HPDE6-E6E7 (cell line): ENCODE measurements around the gene RACGAP1.
A peak's percentile ranks its signal among the peaks of the same experiment; 100 is the strongest.

Experiments
- DNase-seq: peaks from one replicate; pipeline ENCODE4 v3.0.0; 2011; ENCODE audit warnings: missing footprints; ENCODE audit errors: extremely low spot score

Gene RACGAP1

GRCh38 chr12:50025187-50026059 is at the start of gene RACGAP1:
Gene RACGAP1 (minus strand): TSS chr12:50025494. CDS start chr12:50016715, 8,779 bp downstream.
- DNase-seq: peak; percentile 98

GRCh38 chr12:50073712-50074111 is 48.4 kb upstream of the RACGAP1 start:
- DNase-seq: no peak

DNA sequence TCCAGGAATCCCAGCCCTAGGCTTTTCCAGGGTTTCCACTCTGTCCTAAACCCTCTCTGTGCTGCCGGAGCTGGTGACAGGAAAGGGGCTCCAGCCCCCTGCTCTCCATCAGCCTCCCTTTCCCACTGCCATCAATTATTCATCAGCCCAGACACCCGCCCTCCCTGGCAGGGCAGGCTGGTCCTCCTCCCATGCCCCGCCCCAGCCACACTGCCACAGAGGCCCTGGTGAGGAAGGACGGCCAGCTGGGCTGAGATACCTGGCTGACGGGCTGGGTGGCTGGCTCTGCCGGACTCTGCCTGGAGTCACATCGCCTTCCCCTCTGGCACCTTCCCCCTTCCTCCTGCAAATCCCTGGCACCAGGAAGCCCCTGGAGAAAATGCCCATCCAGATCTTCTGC is 47.9 kb upstream of the RACGAP1 start:
- no peak for DNase-seq

DNA sequence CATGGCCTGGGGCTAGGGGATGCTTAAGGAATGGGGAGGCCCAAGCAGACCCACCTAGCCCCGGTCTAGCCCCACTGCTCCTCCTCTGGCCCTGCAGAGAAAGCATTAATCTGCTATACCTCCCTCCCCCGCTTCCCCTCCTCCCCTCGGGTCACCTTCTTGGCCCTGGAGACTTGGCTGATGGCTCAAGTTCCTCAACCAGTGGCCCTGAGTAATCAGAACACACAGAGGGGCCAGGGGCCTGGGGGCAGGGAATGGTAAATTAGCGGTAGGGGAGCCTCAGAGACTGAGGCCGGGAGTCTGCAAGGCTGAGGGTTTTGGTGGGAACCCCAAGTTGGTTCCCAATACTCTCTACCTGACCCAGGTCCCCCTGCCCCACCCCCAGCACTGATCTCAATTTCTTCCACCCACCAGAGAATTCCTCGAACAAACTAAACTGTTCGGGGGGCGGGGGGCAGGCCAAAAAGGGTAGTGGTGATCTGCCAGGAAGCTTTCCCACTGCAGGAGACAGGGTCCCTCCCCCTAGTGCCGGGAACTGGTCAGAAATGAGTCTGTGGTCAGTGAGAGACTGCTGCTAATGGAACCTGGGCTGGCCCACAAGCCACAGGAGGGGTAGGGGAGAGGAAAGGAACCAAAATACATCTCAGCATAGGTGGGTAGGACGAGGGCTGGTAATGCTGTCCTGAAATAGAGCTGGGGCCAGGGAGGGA is 47.1 kb upstream of the RACGAP1 start:
- DNase-seq: no peak

DNA sequence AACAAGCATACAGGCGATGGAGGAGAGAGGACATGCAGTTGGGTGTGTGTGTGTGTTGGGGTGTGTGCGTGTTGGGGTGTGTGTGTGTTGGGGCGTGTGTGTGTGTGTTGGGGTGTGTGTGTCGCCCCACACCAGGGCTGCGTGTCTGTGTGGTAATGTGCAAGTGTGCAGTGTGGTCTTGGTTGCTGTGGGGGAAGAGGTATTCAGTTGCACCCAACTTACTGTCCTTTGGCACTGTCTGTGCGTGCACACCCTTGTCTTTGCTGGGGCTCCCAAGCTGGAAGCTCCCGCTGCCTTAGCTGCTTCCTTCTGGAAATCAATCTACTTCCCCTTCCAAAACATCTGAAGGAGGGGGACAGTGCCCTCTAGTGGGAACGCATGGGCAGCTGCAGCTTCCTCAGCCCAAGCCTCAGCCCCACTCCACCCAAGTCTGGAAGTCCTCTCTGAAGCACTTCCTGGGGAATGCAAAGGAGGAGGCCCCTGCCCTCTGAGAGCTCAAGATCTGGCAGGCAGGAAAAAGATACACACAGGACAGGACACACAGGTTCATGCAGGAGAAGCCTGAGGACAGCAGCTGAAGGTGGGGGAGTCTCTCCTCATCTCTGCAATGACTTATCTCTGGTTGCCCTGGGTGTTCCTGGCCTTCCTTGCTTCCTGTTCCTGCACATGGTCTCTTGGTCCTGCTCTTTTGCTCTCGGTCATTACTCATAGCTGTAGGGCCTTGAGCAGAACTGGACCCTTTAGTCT is 45.2 kb upstream of the RACGAP1 start:
- peak; percentile 73 for DNase-seq

- no peak for DNase-seq
Measured at GRCh38 chr12:50069539-50069938, 44.2 kb upstream of the RACGAP1 start.

DNA sequence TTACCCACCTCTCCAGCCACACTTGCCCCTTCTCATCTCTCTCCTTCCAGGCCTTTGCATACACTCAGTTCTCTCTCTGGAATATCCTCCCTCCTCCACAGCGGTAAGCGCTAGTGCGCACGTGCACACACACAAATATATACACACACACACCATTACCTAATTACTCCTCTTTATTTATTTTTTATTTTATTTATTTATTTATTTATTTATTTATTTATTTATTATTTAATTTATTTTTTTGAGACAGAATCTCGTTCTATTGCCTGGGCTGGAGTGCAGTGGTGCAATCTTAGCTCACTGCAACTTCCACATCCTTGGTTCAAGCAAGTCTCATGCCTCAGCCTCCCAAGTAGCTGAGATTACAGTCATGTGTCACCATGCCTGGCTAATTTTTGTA is 43.8 kb upstream of the RACGAP1 start:
- no peak for DNase-seq

- no peak for DNase-seq
Measured at GRCh38 chr12:50066402-50066801, 41.1 kb upstream of the RACGAP1 start.

- no peak for DNase-seq
Measured at GRCh38 chr12:50065726-50066310, 40.5 kb upstream of the RACGAP1 start.

GRCh38 chr12:50062728-50063460 is 37.6 kb upstream of the RACGAP1 start:
- no peak for DNase-seq

- no peak for DNase-seq
Measured at GRCh38 chr12:50061946-50062686, 36.8 kb upstream of the RACGAP1 start.

DNA sequence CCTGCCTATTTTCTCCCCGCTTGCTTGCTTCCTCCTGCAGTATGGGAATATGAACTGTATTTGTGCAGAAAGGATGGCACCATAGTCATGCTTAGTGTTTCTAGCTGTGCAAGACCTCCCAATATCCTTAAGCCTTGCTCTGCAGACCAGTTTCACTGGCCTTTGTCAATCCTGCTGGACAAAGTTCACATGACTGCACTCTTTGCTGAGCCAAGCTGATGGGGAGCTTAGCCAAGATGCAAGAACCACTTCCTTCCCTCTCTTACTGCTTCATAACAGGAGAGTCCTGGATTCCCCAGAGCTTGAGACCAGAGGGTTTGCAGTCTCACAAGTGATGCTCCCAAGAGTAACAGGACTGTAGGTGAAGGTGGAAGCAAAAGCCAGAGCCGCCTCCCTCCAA is 35.9 kb upstream of the RACGAP1 start:
- DNase-seq: no peak

GRCh38 chr12:50060120-50060468 is 34.8 kb upstream of the RACGAP1 start:
- no peak for DNase-seq

- DNase-seq: no peak
Measured at GRCh38 chr12:50059440-50060119, 34.3 kb upstream of the RACGAP1 start.

- no peak for DNase-seq
Measured at GRCh38 chr12:50058743-50059312, 33.5 kb upstream of the RACGAP1 start.

GRCh38 chr12:50057896-50058670 is 32.8 kb upstream of the RACGAP1 start:
- DNase-seq: no peak

DNA sequence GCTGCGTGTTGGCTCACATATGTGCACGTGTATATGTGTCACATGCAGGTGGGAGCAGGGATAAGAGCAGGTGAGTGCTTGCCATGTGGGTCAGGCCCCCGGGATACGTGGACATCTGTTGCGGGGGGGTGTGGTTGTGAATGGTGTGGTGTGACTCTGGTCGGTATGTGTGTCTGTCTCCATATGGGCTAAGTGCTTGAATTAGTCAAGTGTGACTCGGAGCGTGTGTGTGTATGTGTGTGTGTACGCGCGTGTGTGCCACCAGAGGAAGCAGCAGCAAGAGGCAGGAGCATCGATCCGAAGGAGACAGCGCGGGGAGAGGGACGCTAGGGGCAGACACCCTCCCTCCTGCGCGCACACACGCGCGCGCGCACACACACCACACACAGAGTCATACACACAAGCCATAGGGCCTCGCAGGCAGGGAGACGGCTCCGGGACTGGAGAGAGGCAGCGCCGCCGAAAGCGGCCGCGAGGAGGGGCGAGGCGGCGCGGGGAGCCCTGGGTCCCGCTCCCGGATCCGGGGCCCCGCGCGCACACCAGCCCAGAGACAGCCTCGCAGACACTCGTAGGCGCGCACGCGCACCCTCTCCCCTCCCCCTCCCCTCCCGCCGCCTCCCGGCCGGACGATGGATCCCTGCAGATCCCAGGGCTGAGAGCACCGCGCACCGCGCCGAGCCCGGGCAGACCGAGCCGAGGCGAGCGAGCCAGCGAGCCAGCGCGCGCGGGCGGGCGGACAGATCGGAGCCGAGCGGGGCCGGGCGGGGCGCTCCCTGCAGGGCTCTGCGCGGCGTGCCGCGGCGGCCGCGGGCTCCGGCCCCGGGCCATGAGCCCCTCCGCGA is 31.9 kb upstream of the RACGAP1 start, which contains the start of gene ASIC1:
ASIC1 (plus strand) TSS at position 597 of the 842 bp plus-strand sequence. CDS start 1,171 bp downstream, outside the sequence.
- DNase-seq: peak; percentile 63

- no peak for DNase-seq
Measured at GRCh38 chr12:50056639-50056976, 31.3 kb upstream of the RACGAP1 start.
